ENCODE data around the gene PUS7L. TPM values are rescaled to one million over a fixed set of nuclear protein-coding genes. Genes with fewer than 3 reads are reported as not detected.
"Not testable (repeated sequence)": the region's sequence is repeated elsewhere in the genome, so short reads cannot be mapped to it uniquely, and the experiment has no call there.

Gene PUS7L
- total and polyA plus RNA-seq, 5 donors = 1.8 to 11.6 (median 8.9) TPM

DNA sequence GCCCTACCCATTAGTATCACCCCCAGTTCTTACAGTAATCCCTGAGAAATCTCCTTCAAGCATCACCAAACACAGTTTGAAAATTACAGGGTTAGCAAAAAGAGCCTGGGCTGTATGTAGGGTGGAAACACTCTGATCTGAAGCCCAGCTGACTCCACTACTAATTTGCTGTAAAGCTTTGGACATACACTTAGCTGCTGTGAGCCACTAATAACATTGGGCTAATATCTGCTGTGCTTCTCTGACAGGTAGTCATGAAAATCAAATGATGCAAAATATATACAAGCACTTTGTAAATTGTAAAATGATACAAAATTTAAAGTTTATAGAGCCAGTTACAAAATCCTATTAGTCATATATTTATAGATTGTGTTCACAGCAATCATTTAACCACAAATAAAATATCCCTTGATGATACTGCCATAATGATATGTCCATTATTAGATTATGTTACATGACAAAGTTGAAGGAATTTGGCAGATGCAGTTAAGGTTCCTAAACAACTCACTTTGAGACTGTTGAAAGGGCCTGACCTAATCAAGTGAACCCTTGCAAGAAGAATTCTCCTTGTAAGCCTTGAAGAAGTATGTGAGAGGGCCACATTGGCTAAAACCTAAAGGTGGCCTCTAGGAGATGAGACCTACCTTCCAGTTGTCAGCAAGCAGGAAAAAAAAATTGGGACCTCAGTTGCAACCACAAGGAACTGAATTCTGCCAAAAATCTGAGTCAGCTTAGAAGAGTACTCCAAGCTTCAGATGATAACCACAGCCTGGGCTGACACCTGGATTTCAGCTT, 28.5 kb upstream of the PUS7L start:
- intact Hi-C loops (cut with DNase I) = no loop called here
- DNase-seq (no peak), ATAC-seq (no peak)
- Histone ChIP-seq H3K27me3 (ENCODE audit: control insufficient read depth, insufficient read depth) (no peaks in the 10 kb centered on the region), H3K27ac (ENCODE audit: low read length) (no peak overlapping the region), H3K4me1 (ENCODE audit: control insufficient read depth, insufficient read depth, low read length) (no peaks in the 10 kb centered on the region), H3K9me3 (ENCODE audit: control insufficient read depth, low read length) (no peaks in the 10 kb centered on the region), H3K4me3 (ENCODE audit: low read length) (no peak overlapping the region)

- H3K4me3 ChIP-seq (ENCODE audit: low read length) = no peak overlapping the region
- intact Hi-C loops (cut with DNase I) = no loop called here
- no peaks in the 10 kb centered on the region for H3K9me3 ChIP-seq (ENCODE audit: control insufficient read depth, low read length)
- no peak for ATAC-seq
- H3K27me3 ChIP-seq (ENCODE audit: control insufficient read depth, insufficient read depth) = no peaks in the 10 kb centered on the region
- no peaks in the 10 kb centered on the region for H3K4me1 ChIP-seq (ENCODE audit: control insufficient read depth, insufficient read depth, low read length)
- 53% methylated on average over 3 of the region's 3 CpGs for WGBS
- H3K27ac ChIP-seq (ENCODE audit: low read length) = no peak overlapping the region
- no peak for DNase-seq
Measured at GRCh38 chr12:43776498-43776897, 17.9 kb upstream of the PUS7L start.

GRCh38 chr12:43766291-43766690, 7.7 kb upstream of the PUS7L start:
- Histone ChIP-seq H3K4me1 (ENCODE audit: control insufficient read depth, insufficient read depth, low read length) (no peaks in the 10 kb centered on the region), H3K27ac (ENCODE audit: low read length) (no peak overlapping the region), H3K9me3 (ENCODE audit: control insufficient read depth, low read length) (no peaks in the 10 kb centered on the region), H3K4me3 (ENCODE audit: low read length) (no peak overlapping the region), H3K27me3 (ENCODE audit: control insufficient read depth, insufficient read depth) (no peaks in the 10 kb centered on the region)
- DNase-seq (no peak), ATAC-seq (no peak)
- intact Hi-C loops (cut with DNase I) = no loop called here

DNA sequence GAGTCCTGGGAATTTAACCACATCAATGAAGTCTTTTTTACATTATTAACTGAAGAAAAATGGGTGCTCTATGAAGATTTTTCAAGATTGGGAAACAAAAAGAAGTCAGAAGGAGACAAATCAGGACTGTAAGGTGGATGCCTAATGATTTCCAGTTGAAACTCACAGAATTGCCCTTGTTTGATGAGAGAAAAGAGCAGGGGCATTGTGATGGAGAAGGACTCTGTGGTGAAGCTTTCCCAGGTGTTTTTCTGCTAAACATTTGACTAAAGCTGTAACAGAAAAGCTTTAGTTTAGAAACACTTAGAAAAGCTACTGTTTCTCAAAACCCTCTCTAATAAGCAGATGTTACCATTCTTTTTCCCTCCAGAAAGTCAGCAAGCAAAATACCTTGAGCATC, 5.9 kb upstream of the PUS7L start:
- Histone ChIP-seq H3K27ac (ENCODE audit: low read length) (no peak overlapping the region), H3K27me3 (ENCODE audit: control insufficient read depth, insufficient read depth) (no peaks in the 10 kb centered on the region), H3K4me1 (ENCODE audit: control insufficient read depth, insufficient read depth, low read length) (no peaks in the 10 kb centered on the region), H3K9me3 (ENCODE audit: control insufficient read depth, low read length) (no peaks in the 10 kb centered on the region), H3K4me3 (ENCODE audit: low read length) (no peak overlapping the region)
- intact Hi-C loops (cut with DNase I) = no loop called here
- DNase-seq (no peak), ATAC-seq (no peak)

DNA sequence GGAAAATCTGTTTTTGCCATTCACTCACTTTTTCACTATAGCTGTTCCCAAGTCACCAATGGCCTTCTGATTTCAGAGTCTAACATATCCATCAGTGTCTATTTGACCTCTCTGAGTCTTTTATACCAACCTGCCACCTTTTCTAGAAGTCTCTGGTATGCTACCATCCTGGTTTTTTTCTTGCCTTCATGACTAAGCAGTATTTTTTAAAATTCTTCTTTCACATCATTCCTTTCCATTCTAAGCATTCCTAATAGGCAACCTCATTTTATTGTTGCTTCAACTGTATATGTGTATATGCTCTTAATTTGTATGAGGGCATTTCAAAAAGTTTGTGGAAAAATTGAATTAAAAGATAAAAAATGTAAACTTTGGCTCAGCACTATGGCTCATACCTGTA, 5.2 kb upstream of the PUS7L start:
- intact Hi-C loops (cut with DNase I) = no loop called here
- ATAC-seq = no peak
- H3K4me1 ChIP-seq (ENCODE audit: control insufficient read depth, insufficient read depth, low read length) = no peaks in the 10 kb centered on the region
- no peaks in the 10 kb centered on the region for H3K9me3 ChIP-seq (ENCODE audit: control insufficient read depth, low read length)
- H3K4me3 ChIP-seq (ENCODE audit: low read length) = no peak overlapping the region
- no peaks in the 10 kb centered on the region for H3K27me3 ChIP-seq (ENCODE audit: control insufficient read depth, insufficient read depth)
- DNase-seq = no peak
- H3K27ac ChIP-seq (ENCODE audit: low read length) = no peak overlapping the region

DNA sequence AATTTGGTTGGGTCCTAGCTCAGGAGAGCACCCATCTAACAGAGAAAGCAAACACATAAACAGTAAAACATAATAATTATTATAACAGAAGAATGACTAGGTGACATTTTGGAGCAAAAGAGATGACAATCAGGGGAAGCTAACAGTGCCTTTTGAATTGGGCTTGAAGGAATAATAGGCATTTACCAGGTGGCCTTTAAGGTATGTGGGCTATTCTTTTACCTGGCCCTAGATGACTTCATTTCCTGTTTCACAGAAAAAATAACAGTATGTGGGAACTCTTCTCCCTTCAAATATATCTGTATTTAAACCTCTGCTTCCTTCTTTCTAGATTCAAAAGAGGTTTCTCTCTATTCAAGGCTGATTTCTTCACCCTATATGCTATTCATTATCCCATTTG, 4.0 kb upstream of the PUS7L start:
- Histone ChIP-seq H3K27ac (ENCODE audit: low read length) (no peak overlapping the region), H3K27me3 (ENCODE audit: control insufficient read depth, insufficient read depth) (no peaks in the 10 kb centered on the region), H3K4me1 (ENCODE audit: control insufficient read depth, insufficient read depth, low read length) (peaks cover 2% of the 10 kb centered on the region), H3K9me3 (ENCODE audit: control insufficient read depth, low read length) (no peaks in the 10 kb centered on the region), H3K4me3 (ENCODE audit: low read length) (no peak overlapping the region)
- no peak for ATAC-seq
- DNase-seq = no peak
- intact Hi-C loops (cut with DNase I) = no loop called here

- no peaks in the 10 kb centered on the region for H3K9me3 ChIP-seq (ENCODE audit: control insufficient read depth, low read length)
- DNase-seq (no peak), ATAC-seq (no peak)
- no peak overlapping the region for H3K27ac ChIP-seq (ENCODE audit: low read length)
- intact Hi-C loops (cut with DNase I) = no loop called here
- no peak overlapping the region for H3K4me3 ChIP-seq (ENCODE audit: low read length)
- peaks cover 2% of the 10 kb centered on the region for H3K4me1 ChIP-seq (ENCODE audit: control insufficient read depth, insufficient read depth, low read length)
- no peaks in the 10 kb centered on the region for H3K27me3 ChIP-seq (ENCODE audit: control insufficient read depth, insufficient read depth)
Measured at GRCh38 chr12:43761500-43761899, 2.9 kb upstream of the PUS7L start.

DNA sequence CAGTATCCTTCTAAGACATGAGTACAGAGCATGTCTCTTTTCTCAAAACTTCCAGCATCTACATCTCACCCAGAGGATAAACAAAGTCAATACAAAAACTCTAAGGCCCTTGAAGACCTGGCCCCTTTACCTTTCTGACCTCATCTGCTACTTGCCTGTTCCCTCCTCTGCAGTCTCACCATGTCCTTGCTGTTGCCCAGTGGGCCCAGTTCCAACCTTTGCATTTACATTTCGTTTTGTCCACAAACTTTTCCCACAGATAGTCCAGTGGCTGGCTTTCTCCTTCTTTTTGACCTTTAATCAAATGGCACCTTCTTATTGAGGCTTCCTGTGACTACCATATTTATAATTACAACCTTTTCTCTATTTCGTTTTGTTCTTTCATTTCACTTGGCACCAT, 1.8 kb upstream of the PUS7L start:
- intact Hi-C loops (cut with DNase I) = no loop called here
- no peak overlapping the region for H3K4me3 ChIP-seq (ENCODE audit: low read length)
- WGBS = 80% methylated on average over 2 of the region's 2 CpGs
- H3K9me3 ChIP-seq (ENCODE audit: control insufficient read depth, low read length) = no peaks in the 10 kb centered on the region
- peaks cover 2% of the 10 kb centered on the region for H3K4me1 ChIP-seq (ENCODE audit: control insufficient read depth, insufficient read depth, low read length)
- no peak for DNase-seq
- no peak for ATAC-seq
- no peaks in the 10 kb centered on the region for H3K27me3 ChIP-seq (ENCODE audit: control insufficient read depth, insufficient read depth)
- H3K27ac ChIP-seq (ENCODE audit: low read length) = no peak overlapping the region

DNA sequence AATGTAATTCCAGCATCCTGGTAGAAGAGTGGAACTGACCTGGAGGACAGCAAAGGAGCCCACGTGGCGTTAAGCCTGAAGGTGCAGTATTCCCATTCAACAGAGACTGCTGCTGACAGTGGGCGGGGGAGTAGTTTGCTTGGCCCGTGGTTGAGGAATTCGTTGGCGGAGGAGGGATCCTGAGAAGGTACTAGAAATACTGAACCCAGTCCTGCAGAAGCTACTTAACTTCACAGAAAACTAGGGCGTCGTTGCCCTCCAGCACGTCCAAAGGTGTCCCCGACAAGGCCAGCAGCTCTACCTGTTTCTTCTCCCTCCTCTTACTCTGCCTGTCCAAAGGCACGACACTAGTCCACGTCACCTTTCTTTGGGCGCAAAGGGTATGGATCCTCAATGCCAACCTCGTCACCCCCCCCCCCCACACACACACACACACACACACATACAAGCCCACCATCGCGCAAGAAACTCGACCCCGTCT, 303 bp downstream of the PUS7L start:
- peak in 2 of 3 donors; percentile 38 to 40 for DNase-seq
- ATAC-seq = peak; percentile 32 to 53
- Histone ChIP-seq H3K4me1 (ENCODE audit: control insufficient read depth, insufficient read depth, low read length) (peaks cover 2% of the 10 kb centered on the region), H3K27me3 (ENCODE audit: control insufficient read depth, insufficient read depth) (no peaks in the 10 kb centered on the region), H3K27ac (ENCODE audit: low read length) (peak overlapping the region; percentile 52), H3K4me3 (ENCODE audit: low read length) (peak overlapping the region; percentile 73), H3K9me3 (ENCODE audit: control insufficient read depth, low read length) (no peaks in the 10 kb centered on the region)
- intact Hi-C loops (cut with DNase I) = no loop called here
- under 1% methylated on average over 18 of the region's 18 CpGs for WGBS

- peaks cover 2% of the 10 kb centered on the region for H3K4me1 ChIP-seq (ENCODE audit: control insufficient read depth, insufficient read depth, low read length)
- no peak for ATAC-seq
- intact Hi-C loops (cut with DNase I) = no loop called here
- WGBS = 92% methylated on average over 3 of the region's 3 CpGs
- H3K4me3 ChIP-seq (ENCODE audit: low read length) = no peak overlapping the region
- no peaks in the 10 kb centered on the region for H3K27me3 ChIP-seq (ENCODE audit: control insufficient read depth, insufficient read depth)
- H3K27ac ChIP-seq (ENCODE audit: low read length) = no peak overlapping the region
- no peaks in the 10 kb centered on the region for H3K9me3 ChIP-seq (ENCODE audit: control insufficient read depth, low read length)
- no peak for DNase-seq
Measured at GRCh38 chr12:43754015-43754414, 4.6 kb downstream of the PUS7L start.

DNA sequence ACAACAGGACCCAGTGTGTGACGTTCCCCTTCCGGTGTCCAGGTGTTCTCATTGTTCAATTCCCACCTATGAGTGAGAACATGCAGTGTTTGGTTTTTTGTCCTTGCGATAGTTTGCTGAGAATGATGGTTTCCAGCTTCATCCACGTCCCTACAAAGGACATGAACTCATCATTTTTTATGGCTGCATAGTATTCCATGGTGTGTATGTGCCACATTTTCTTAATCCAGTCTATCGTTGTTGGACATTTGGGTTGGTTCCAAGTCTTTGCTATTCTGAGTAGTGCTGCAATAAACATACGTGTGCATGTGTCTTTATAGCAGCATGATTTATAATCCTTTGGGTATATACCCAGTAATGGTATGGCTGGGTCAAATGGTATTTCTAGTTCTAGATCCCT, 7.2 kb downstream of the PUS7L start:
- ATAC-seq; H3K27me3 ChIP-seq (ENCODE audit: control insufficient read depth, insufficient read depth); H3K27ac ChIP-seq (ENCODE audit: low read length); H3K4me1 ChIP-seq (ENCODE audit: control insufficient read depth, insufficient read depth, low read length); H3K4me3 ChIP-seq (ENCODE audit: low read length); intact Hi-C loops (cut with DNase I); H3K9me3 ChIP-seq (ENCODE audit: control insufficient read depth, low read length); DNase-seq: not testable (repeated sequence)
- over 99% methylated on average over 5 of the region's 6 CpGs for WGBS

DNA sequence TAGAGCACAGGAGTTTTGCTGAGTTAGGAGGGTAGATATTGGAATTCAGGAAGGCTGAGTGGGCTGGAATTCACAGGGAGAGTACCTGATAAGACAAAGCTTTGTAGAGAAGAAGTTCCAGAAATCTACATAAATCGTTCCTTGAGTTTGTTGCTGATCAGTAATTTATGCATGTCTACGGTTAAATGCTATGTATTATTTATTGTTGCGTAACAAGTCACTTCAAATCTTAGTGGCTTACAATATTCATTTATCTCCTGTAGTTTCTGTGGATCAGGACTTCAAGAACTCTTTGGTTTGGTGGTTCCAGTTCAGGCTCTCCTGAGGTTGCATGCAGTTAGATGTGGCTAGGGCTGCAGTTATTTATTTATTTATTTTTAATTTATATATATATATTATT, 7.8 kb downstream of the PUS7L start:
- intact Hi-C loops (cut with DNase I) = no loop called here
- H3K4me1 ChIP-seq (ENCODE audit: control insufficient read depth, insufficient read depth, low read length) = no peaks in the 10 kb centered on the region
- H3K4me3 ChIP-seq (ENCODE audit: low read length) = no peak overlapping the region
- no peaks in the 10 kb centered on the region for H3K9me3 ChIP-seq (ENCODE audit: control insufficient read depth, low read length)
- no peak for DNase-seq
- WGBS = 92% methylated on average over 3 of the region's 3 CpGs
- no peak for ATAC-seq
- H3K27ac ChIP-seq (ENCODE audit: low read length) = no peak overlapping the region
- no peaks in the 10 kb centered on the region for H3K27me3 ChIP-seq (ENCODE audit: control insufficient read depth, insufficient read depth)
